ENCODE results near the gene HERC6. TPM values are rescaled to one million over a fixed set of nuclear protein-coding genes. Genes with fewer than 3 reads are reported as not detected.

The HERC6 gene
- total RNA-seq, 1 experiment from 2014 or later = 4.9 TPM

- H3F3A ChIP-seq (ENCODE audit: insufficient read depth, low read depth) = no peaks in the 10 kb centered on the region
- DNase-seq = no peak
- H3K9me3 ChIP-seq (ENCODE audit: insufficient read depth, low read depth) = no peaks in the 10 kb centered on the region
- BruUV-seq (replicated peaks) = no TSS peak
- no peaks in the 10 kb centered on the region for H3K4me1 ChIP-seq (replicated peaks; ENCODE audit: insufficient read depth)
- H3K4me2 ChIP-seq = no peak overlapping the region
- ChIA-PET POLR2A (ENCODE audit: unreplicated experiment) (no interaction called here), CTCF (no interaction called here)
- H3K9me2 ChIP-seq (ENCODE audit: insufficient read depth) = no peaks in the 10 kb centered on the region
- no peak overlapping the region for H3K4me3 ChIP-seq
- TF ChIP-seq CTCF (conservative IDR thresholded peaks at IDR 0.05) (no peak), EZH2 (IDR thresholded peaks at IDR 0.05; ENCODE audit: low read depth) (no peak)
- H3K36me3 ChIP-seq (ENCODE audit: low read depth) = no peaks in the 10 kb centered on the region
- no peaks in the 10 kb centered on the region for H4K20me1 ChIP-seq (ENCODE audit: insufficient read depth)
- intact Hi-C loops (cut with micrococcal nuclease; ENCODE audit: unreplicated experiment) = no loop called here
- no peaks in the 10 kb centered on the region for H3K27me3 ChIP-seq (ENCODE audit: insufficient read depth, low read depth)
- no peak overlapping the region for H3K27ac ChIP-seq
- H3K79me2 ChIP-seq (ENCODE audit: low read depth) = no peaks in the 10 kb centered on the region
- no peak overlapping the region for H2AFZ ChIP-seq
These were observed 11.5 kb downstream of the HERC6 start for GRCh38 chr4:88390128-88390527.

DNA sequence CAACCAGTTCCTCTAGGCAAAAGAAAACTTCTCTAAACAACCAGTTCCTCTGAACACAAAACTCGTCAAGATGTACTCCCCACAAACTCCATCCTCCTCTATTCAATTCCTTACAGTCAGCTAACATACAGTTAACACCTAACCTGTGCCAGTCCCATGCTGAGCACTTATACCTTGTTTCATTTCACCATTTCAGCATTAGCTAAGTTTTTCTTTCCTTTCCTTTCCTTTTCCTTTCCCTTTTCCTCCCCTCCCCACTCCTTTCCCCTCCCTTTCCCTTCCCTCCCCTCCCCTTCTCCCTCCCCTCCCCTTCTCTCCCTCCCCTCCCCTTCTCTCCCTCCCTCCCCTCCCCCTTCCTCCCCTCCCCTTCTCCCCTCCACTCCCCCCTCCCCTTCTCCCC lies 13.1 kb downstream of the HERC6 start:
- CTCF ChIA-PET = no interaction called here
- no peak for DNase-seq
- Histone ChIP-seq H3K4me2 (no peak overlapping the region), H2AFZ (no peak overlapping the region), H3K27ac (no peak overlapping the region), H3K36me3 (ENCODE audit: low read depth) (no peaks in the 10 kb centered on the region), H3K27me3 (ENCODE audit: insufficient read depth, low read depth) (no peaks in the 10 kb centered on the region), H3K4me1 (replicated peaks; ENCODE audit: insufficient read depth) (no peaks in the 10 kb centered on the region), H4K20me1 (ENCODE audit: insufficient read depth) (no peaks in the 10 kb centered on the region), H3K79me2 (ENCODE audit: low read depth) (no peaks in the 10 kb centered on the region), H3K9me2 (ENCODE audit: insufficient read depth) (no peaks in the 10 kb centered on the region), H3F3A (ENCODE audit: insufficient read depth, low read depth) (no peaks in the 10 kb centered on the region), H3K4me3 (no peak overlapping the region), H3K9me3 (ENCODE audit: insufficient read depth, low read depth) (no peaks in the 10 kb centered on the region)
- intact Hi-C loops (cut with micrococcal nuclease; ENCODE audit: unreplicated experiment) = no loop called here
- POLR2A ChIA-PET (ENCODE audit: unreplicated experiment) = no interaction called here
- BruUV-seq (replicated peaks) = no TSS peak
- TF ChIP-seq CTCF (conservative IDR thresholded peaks at IDR 0.05) (no peak), EZH2 (IDR thresholded peaks at IDR 0.05; ENCODE audit: low read depth) (no peak)

DNA sequence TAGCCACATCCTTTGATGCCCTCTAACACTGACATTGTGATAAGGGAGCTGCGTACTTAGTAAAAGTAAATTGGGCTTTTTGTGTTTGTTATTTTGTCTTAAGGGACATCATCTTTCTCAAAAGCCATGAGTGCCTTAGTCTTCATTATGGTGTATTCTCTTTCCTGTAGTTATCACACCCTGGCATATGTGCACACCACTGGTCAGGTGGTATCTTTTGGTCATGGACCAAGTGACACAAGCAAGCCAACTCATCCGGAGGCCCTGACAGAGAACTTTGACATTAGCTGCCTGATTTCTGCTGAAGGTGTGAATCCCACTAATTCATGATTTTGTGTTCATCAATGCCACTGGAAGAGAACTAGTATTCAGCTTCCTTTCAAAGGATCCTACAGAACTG lies 18.0 kb downstream of the HERC6 start:
- no peak overlapping the region for H3K4me3 ChIP-seq
- no peak overlapping the region for H2AFZ ChIP-seq
- no peak for DNase-seq
- H3K9me3 ChIP-seq (ENCODE audit: insufficient read depth, low read depth) = no peaks in the 10 kb centered on the region
- no peaks in the 10 kb centered on the region for H3K36me3 ChIP-seq (ENCODE audit: low read depth)
- H3K27me3 ChIP-seq (ENCODE audit: insufficient read depth, low read depth) = no peaks in the 10 kb centered on the region
- TF ChIP-seq EZH2 (IDR thresholded peaks at IDR 0.05; ENCODE audit: low read depth) (no peak), CTCF (conservative IDR thresholded peaks at IDR 0.05) (no peak)
- no TSS peak for BruUV-seq (replicated peaks)
- no peaks in the 10 kb centered on the region for H3F3A ChIP-seq (ENCODE audit: insufficient read depth, low read depth)
- H3K4me1 ChIP-seq (replicated peaks; ENCODE audit: insufficient read depth) = no peaks in the 10 kb centered on the region
- ChIA-PET CTCF (no interaction called here), POLR2A (ENCODE audit: unreplicated experiment) (interaction anchor here (0.6 kb wide), 1 partner anchor 398 kb away, joined by 6 read pairs; no protein-coding TSS in a partner anchor)
- intact Hi-C loops (cut with micrococcal nuclease; ENCODE audit: unreplicated experiment) = no loop called here
- H3K9me2 ChIP-seq (ENCODE audit: insufficient read depth) = no peaks in the 10 kb centered on the region
- H4K20me1 ChIP-seq (ENCODE audit: insufficient read depth) = no peaks in the 10 kb centered on the region
- no peak overlapping the region for H3K4me2 ChIP-seq
- H3K79me2 ChIP-seq (ENCODE audit: low read depth) = no peaks in the 10 kb centered on the region
- no peak overlapping the region for H3K27ac ChIP-seq
